K562 (cell line): ENCODE results near the gene ARF1. TPM values are rescaled to one million over a fixed set of nuclear protein-coding genes. Genes with fewer than 3 reads are reported as not detected.

Source experiments
- ATAC-seq: fragments of 200-7000 bp; cut with Tn5 transposase; 3 replicates; pipeline ENCODE4 v1.9.1; 2020; ENCODE audit warnings: moderate library complexity
- BruUV-seq: library from RNA; stranded (reverse); fragments of 400-500 nt; replicated peaks from 2 replicates; lab custom pipeline; 2021; lab: Mats Ljungman, UMichigan
- CTCF ChIA-PET: fragments of 300-600 bp; formaldehyde crosslinking; extraction: SDS; loops from one replicate; lab custom pipeline; 2021; ENCODE audit warnings: low intra/inter-chr PET ratio; lab: Yijun Ruan, JAX
- POLR2A ChIA-PET: fragments of 300-600, 350-650 bp; sonication (Branson Sonifier 250); formaldehyde crosslinking; extraction: SDS; loops from one replicate; lab custom pipeline; 2021; ENCODE audit warnings: antibody characterized with exemption, inconsistent platforms; lab: Yijun Ruan, JAX
- DNase-seq, 4 experiments: peaks; one replicate each; pipeline versions ENCODE4 v3.0.0 to v3.0.0-alpha.2; 2011 to 2018; ENCODE audit warnings: low spot score in 3 of 4, mixed read lengths in 3 of 4; ENCODE audit errors: extremely low read depth in 1 of 4
- FAIRE-seq: peaks from 2 replicates; lab custom pipeline; 2011; peaks lifted over from hg19 to GRCh38; lab: Jason Lieb, UNC
- H2AFZ ChIP-seq: 2 replicates; pipeline ENCODE4 v1.6.0; 2011; ENCODE audit warnings: low read depth, low read length, control low read depth, inconsistent platforms
- H3K27ac ChIP-seq: fragments of 200-600 bp; 3 replicates; pipeline ENCODE4 v1.8.0; 2011; ENCODE audit warnings: low read depth, mild to moderate bottlenecking, control low read depth, inconsistent platforms, low read length, moderate library complexity, mixed read lengths; ENCODE audit errors: extremely low read depth
- H3K27me3 ChIP-seq, 2 experiments: fragments of 300-600 bp in 1 of 2; 2 replicates in 1 of 2; 3 replicates in 1 of 2; pipeline versions ENCODE4 v1.6.0 to v1.8.0; 2011; ENCODE audit warnings: inconsistent platforms in 2 of 2, low read length in 2 of 2, mild to moderate bottlenecking in 1 of 2, mixed read lengths in 1 of 2, moderate library complexity in 1 of 2; ENCODE audit not compliant: control insufficient read depth in 2 of 2, insufficient read depth in 2 of 2
- H3K36me3 ChIP-seq: fragments of 300-600 bp; 3 replicates; pipeline ENCODE4 v1.8.0; 2011; ENCODE audit warnings: mild to moderate bottlenecking, low read length, inconsistent platforms; ENCODE audit not compliant: control insufficient read depth, insufficient read depth
- H3K4me1 ChIP-seq, 2 experiments: fragments of 200-600 bp in 1 of 2; replicated peaks in 1 of 2; 2 replicates in 1 of 2; 3 replicates in 1 of 2; pipeline versions ENCODE4 v1.5.1 to v1.8.0; 2011; ENCODE audit warnings: inconsistent platforms in 2 of 2, low read length in 2 of 2, mild to moderate bottlenecking in 1 of 2, mixed read lengths in 1 of 2, moderate library complexity in 1 of 2; ENCODE audit not compliant: control insufficient read depth in 2 of 2, insufficient read depth in 2 of 2
- H3K4me2 ChIP-seq: 2 replicates; pipeline ENCODE4 v1.6.1; 2011; ENCODE audit warnings: low read length, control low read depth, inconsistent platforms, mixed read lengths; ENCODE audit not compliant: insufficient read depth
- H3K4me3 ChIP-seq: fragments of 200-600 bp; sonication (generic), shearing (Covaris generic); 2 replicates; pipeline ENCODE4 v1.5.1; 2016; ENCODE audit warnings: control low read depth, inconsistent platforms
- H3K79me2 ChIP-seq: fragments of 200-600 bp; 3 replicates; pipeline ENCODE4 v1.8.0; 2011; ENCODE audit warnings: low read length, inconsistent platforms; ENCODE audit not compliant: control insufficient read depth, insufficient read depth
- H3K9ac ChIP-seq, 2 experiments: 2 replicates each; pipeline versions ENCODE4 v1.6.0 to v1.6.1; 2011; ENCODE audit warnings: low read depth in 2 of 2, low read length in 2 of 2, control low read depth in 1 of 2, inconsistent platforms in 1 of 2, mild to moderate bottlenecking in 1 of 2, mixed read lengths in 1 of 2; ENCODE audit not compliant: insufficient read depth in 1 of 2
- H3K9me1 ChIP-seq: one replicate; pipeline ENCODE4 v1.6.0; 2011; ENCODE audit warnings: inconsistent platforms, mild to moderate bottlenecking, low read length, moderate library complexity; ENCODE audit not compliant: control insufficient read depth, insufficient read depth
- H3K9me3 ChIP-seq: replicated peaks from 2 replicates; pipeline ENCODE4 v1.5.1; 2011; ENCODE audit warnings: low read depth, low read length, inconsistent platforms; ENCODE audit not compliant: control insufficient read depth, insufficient read depth
- H4K20me1 ChIP-seq: replicated peaks from 2 replicates; pipeline ENCODE4 v1.6.1; 2011; ENCODE audit warnings: low read length, inconsistent platforms, mixed read lengths; ENCODE audit not compliant: control insufficient read depth, insufficient read depth
- HMG20A ChIP-seq: fragments of 450-650 bp; formaldehyde crosslinking; conservative IDR thresholded peaks from 2 replicates; pipeline ENCODE4 v1.4.0; 2020; ENCODE audit warnings: mild to moderate bottlenecking, mixed read lengths
- MNT ChIP-seq, 2 experiments: fragments of 450-650 bp; conservative IDR thresholded peaks; 2 replicates each; pipeline ENCODE4 v1.6.1; 2017; ENCODE audit warnings: mild to moderate bottlenecking in 2 of 2, moderate library complexity in 2 of 2
- NCOA1 ChIP-seq: fragments of 450-650 bp; IDR thresholded peaks from 2 replicates; pipeline ENCODE4 v1.6.1; 2016; ENCODE audit warnings: low read depth
- POLR2AphosphoS5 ChIP-seq: IDR thresholded peaks from 2 replicates; pipeline ENCODE4 v1.6.1; 2011; ENCODE audit warnings: mild to moderate bottlenecking, low read depth, low read length, moderate library complexity; ENCODE audit not compliant: control insufficient read depth, insufficient read depth
- RUNX1 ChIP-seq: sonication (generic); IDR thresholded peaks from 2 replicates; pipeline ENCODE4 v1.6.1; 2016; ENCODE audit warnings: antibody characterized with exemption, low read depth
- SRF ChIP-seq, 2 experiments: fragments of 250-450, 450-650 bp in 1 of 2; sonication (Bioruptor Pico) in 1 of 2; sonication (generic) in 1 of 2; formaldehyde crosslinking; IDR thresholded peaks; 2 replicates each; pipeline versions ENCODE4 v1.5.0 to v1.5.1; 2020 to 2022; ENCODE audit warnings: mild to moderate bottlenecking in 1 of 2, missing genetic modification reagents in 1 of 2
- TCF7 ChIP-seq: sonication (generic); IDR thresholded peaks from 2 replicates; pipeline ENCODE4 v1.6.1; 2016; ENCODE audit warnings: antibody characterized with exemption, borderline replicate concordance
- ZC3H11A ChIP-seq: IDR thresholded peaks from 2 replicates; pipeline ENCODE4 v1.6.1; 2012; ENCODE audit warnings: low read depth, low read length, improper control_type of control experiment
- ZNF197 ChIP-seq: fragments of 200-800 bp; sonication (Bioruptor generic); IDR thresholded peaks from 2 replicates; pipeline ENCODE4 v1.6.1; 2016; ENCODE audit warnings: low read depth, missing genetic modification characterization, missing compliant biosample characterization
- ZNF561 ChIP-seq: fragments of 450-650 bp; formaldehyde crosslinking; conservative IDR thresholded peaks from 2 replicates; pipeline ENCODE4 v1.4.0; 2020; ENCODE audit warnings: mild to moderate bottlenecking, moderate library complexity
- WGBS: fragments of 100-300 bp; shearing (Covaris generic); methylation state at CpG from one replicate; pipeline ENCODE4 v1.1.6; 2016; ENCODE audit warnings: low coverage, mixed read lengths; ENCODE audit not compliant: insufficient coverage; ENCODE audit errors: missing lambda C conversion rate; 5-methylcytosine and 5-hydroxymethylcytosine counted together
- in situ Hi-C: fragments of 300-500 bp; cut with MboI; formaldehyde crosslinking; loops from 4 replicates; pipeline ENCODE4 v1.15.0; 2018; ENCODE audit warnings: inconsistent platforms, mixed read lengths
- intact Hi-C: fragments of 100-400 bp; cut with micrococcal nuclease; formaldehyde crosslinking; loops from 2 replicates; pipeline ENCODE4 v1.14.2; 2022
- polyA plus RNA-seq, 8 experiments: library from polyadenylated mRNA; depleted of rRNA in 4 of 8; stranded (reverse) in 5 of 8; unstranded in 3 of 8; fragments of >200 nt; fragmentation: Nextera tagmentation in 2 of 8; fragmentation: Illumina TruSeq in 1 of 8; extraction: Ambion mirVana in 2 of 8; extraction: Trizol in 1 of 8; gene quantifications; 2 replicates each; pipeline versions ENCODE4 v1.2.1 to v1.2.3, GENCODE V29; 2011 to 2014; ENCODE audit warnings: inconsistent platforms in 1 of 8, missing spikeins in 1 of 8
- total RNA-seq, 7 experiments: library from RNA; depleted of rRNA in 6 of 7; stranded (reverse); fragments of >200 nt in 6 of 7; fragmentation: Illumina TruSeq in 2 of 7; extraction: Trizol in 2 of 7; gene quantifications; 2 replicates each; pipeline versions ENCODE4 v1.2.1 to v1.2.3, GENCODE V29; 2011 to 2021; ENCODE audit warnings: low replicate concordance in 1 of 7
- TF ChIP-seq, protein P1 (sequence below): IDR thresholded peaks from 3 replicates; pipeline ENCODE4 v1.6.1; 2011; ENCODE audit warnings: borderline replicate concordance, mild to moderate bottlenecking, moderate library complexity; ENCODE audit not compliant: insufficient read length; ENCODE audit errors: extremely low read depth

Gene ARF1
- total and polyA plus RNA-seq, 9 of the 15 experiments (the other 6 are each of a cell fraction or from before 2014, with no cell fraction given) = 69.8 to 593 (median 325) TPM

GRCh38 chr1:228095161-228095560 is 12.7 kb downstream of the ARF1 start:
- intact Hi-C loops (no loop called here), in situ Hi-C loops (no loop called here)
- H3K9ac ChIP-seq = no peak overlapping the region
- H3K4me3 ChIP-seq = no peak overlapping the region
- ATAC-seq (no peak), FAIRE-seq (no peak), DNase-seq (no peak)
- H3K9me3 ChIP-seq = peaks cover 17% of the 10 kb centered on the region
- peaks cover 2 to 27% of the 10 kb centered on the region in 2 experiments; a peak in 2 of 5 replicates for H3K4me1 ChIP-seq
- WGBS = 90% methylated on average over 4 of the region's 4 CpGs
- peaks cover 95% of the 10 kb centered on the region for H3K36me3 ChIP-seq
- peaks cover 6% of the 10 kb centered on the region for H3K9me1 ChIP-seq
- ChIA-PET CTCF (no interaction called here), POLR2A (interaction anchor here (0.5 to 2.5 kb wide), 6 partner anchors 8 to 747 kb away, joined by 3 to 8 read pairs (median 4); partner anchors contain the start of gene C1orf35)
- H3K27ac ChIP-seq = no peak overlapping the region
- TF ChIP-seq POLR2AphosphoS5 = 0 out of 2 replicates have a peak, but pooled peaks have one; percentile 13
- no peak for TF ChIP-seq SRF (CRISPR knock-in tag; IDR thresholded peaks at IDR 0.05)
- BruUV-seq = no TSS peak
- H3K79me2 ChIP-seq = peaks cover 85% of the 10 kb centered on the region
- H3K27me3 ChIP-seq = no peaks in the 10 kb centered on the region
- no peak overlapping the region for H2AFZ ChIP-seq
- no peak overlapping the region for H3K4me2 ChIP-seq
- H4K20me1 ChIP-seq = peaks cover 81% of the 10 kb centered on the region

DNA sequence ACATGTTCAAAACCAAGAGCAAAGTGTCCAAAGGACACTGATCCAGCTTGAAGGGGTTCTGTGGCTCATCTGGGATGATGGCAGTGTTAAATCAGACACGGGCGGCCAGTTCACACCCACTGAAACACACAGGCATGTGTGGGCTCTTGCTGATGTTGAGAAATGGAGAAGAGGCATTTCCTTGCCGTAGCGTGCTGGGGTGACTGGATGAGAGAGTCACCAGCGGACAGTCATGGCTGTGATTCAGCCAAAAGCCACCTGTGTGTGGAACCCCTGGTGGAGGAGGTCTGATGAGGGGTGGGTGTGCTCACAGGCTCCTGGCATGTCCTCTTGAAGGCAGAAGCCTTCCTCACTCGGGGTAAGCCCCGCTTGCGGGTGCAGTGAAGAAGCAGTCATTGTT is 13.4 kb downstream of the ARF1 start:
- Histone ChIP-seq H3K9ac (no peak overlapping the region), H3K27ac (no peak overlapping the region), H3K4me3 (no peak overlapping the region), H2AFZ (no peak overlapping the region), H3K9me3 (peaks cover 17% of the 10 kb centered on the region), H3K9me1 (peaks cover 3% of the 10 kb centered on the region), H3K27me3 (no peaks in the 10 kb centered on the region), H4K20me1 (peaks cover 74% of the 10 kb centered on the region), H3K4me1 (peaks cover 0 to 25% of the 10 kb centered on the region in 2 experiments; a peak in 2 of 5 replicates), H3K36me3 (peaks cover 95% of the 10 kb centered on the region), H3K4me2 (no peak overlapping the region), H3K79me2 (peaks cover 77% of the 10 kb centered on the region)
- ATAC-seq = no peak
- TF ChIP-seq RUNX1 (no peak), ZC3H11A (no peak), HMG20A (CRISPR knock-in tag) (no peak), ZNF197 (CRISPR knock-in tag) (no peak), ZNF561 (CRISPR knock-in tag) (no peak), TCF7 (no peak), MNT (conservative IDR thresholded peaks at IDR 0.05) (no peak), NCOA1 (no peak)
- TF ChIP-seq, protein P1, sequence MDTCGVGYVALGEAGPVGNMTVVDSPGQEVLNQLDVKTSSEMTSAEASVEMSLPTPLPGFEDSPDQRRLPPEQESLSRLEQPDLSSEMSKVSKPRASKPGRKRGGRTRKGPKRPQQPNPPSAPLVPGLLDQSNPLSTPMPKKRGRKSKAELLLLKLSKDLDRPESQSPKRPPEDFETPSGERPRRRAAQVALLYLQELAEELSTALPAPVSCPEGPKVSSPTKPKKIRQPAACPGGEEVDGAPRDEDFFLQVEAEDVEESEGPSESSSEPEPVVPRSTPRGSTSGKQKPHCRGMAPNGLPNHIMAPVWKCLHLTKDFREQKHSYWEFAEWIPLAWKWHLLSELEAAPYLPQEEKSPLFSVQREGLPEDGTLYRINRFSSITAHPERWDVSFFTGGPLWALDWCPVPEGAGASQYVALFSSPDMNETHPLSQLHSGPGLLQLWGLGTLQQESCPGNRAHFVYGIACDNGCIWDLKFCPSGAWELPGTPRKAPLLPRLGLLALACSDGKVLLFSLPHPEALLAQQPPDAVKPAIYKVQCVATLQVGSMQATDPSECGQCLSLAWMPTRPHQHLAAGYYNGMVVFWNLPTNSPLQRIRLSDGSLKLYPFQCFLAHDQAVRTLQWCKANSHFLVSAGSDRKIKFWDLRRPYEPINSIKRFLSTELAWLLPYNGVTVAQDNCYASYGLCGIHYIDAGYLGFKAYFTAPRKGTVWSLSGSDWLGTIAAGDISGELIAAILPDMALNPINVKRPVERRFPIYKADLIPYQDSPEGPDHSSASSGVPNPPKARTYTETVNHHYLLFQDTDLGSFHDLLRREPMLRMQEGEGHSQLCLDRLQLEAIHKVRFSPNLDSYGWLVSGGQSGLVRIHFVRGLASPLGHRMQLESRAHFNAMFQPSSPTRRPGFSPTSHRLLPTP = no peak
- intact Hi-C loops = no loop called here
- WGBS = 93% methylated on average over 8 of the region's 8 CpGs
- in situ Hi-C loops = no loop called here
- no TSS peak for BruUV-seq
- ChIA-PET POLR2A (interaction anchor here (0.6 to 2.5 kb wide), 4 partner anchors 9 to 94 kb away, joined by 3 to 8 read pairs (median 5); no protein-coding TSS in a partner anchor), CTCF (no interaction called here)
- DNase-seq = no peak
- no peak for FAIRE-seq
